GM21737 (cell line): ENCODE results near the gene FAM174B.

Experiments
- ATAC-seq: cut with Tn5 transposase; IDR thresholded peaks from one replicate; pipeline ENCODE4 v1.9.1; 2021; ENCODE audit warnings: mild to moderate bottlenecking, moderate library complexity; ENCODE audit not compliant: unreplicated experiment

Gene FAM174B

GRCh38 chr15:92602267-92602593, 53.3 kb downstream of the FAM174B start:
- ATAC-seq, result no peak

- ATAC-seq, result no peak
These were observed 53.8 kb downstream of the FAM174B start for GRCh38 chr15:92601592-92602266.

GRCh38 chr15:92600856-92601255, 54.7 kb downstream of the FAM174B start:
- no peak for ATAC-seq

GRCh38 chr15:92599394-92599970, 56.1 kb downstream of the FAM174B start:
- no peak for ATAC-seq

GRCh38 chr15:92597548-92597947, 58.0 kb downstream of the FAM174B start:
- no peak for ATAC-seq

GRCh38 chr15:92596623-92597022, 59.0 kb downstream of the FAM174B start:
- no peak for ATAC-seq

GRCh38 chr15:92595506-92596381, 59.8 kb downstream of the FAM174B start:
- no peak for ATAC-seq

GRCh38 chr15:92591275-92591674, 64.3 kb downstream of the FAM174B start:
- ATAC-seq, result no peak

- ATAC-seq, result no peak
These were observed 68.6 kb downstream of the FAM174B start for GRCh38 chr15:92586966-92587365.

GRCh38 chr15:92586383-92586942, 69.1 kb downstream of the FAM174B start:
- ATAC-seq, result no peak

GRCh38 chr15:92584105-92584504, 71.5 kb downstream of the FAM174B start:
- ATAC-seq, result no peak

- ATAC-seq, result no peak
These were observed 72.2 kb downstream of the FAM174B start for GRCh38 chr15:92583096-92584034.

GRCh38 chr15:92582206-92582605, 73.4 kb downstream of the FAM174B start:
- ATAC-seq, result no peak

GRCh38 chr15:92580933-92581445, 74.6 kb downstream of the FAM174B start:
- ATAC-seq, result no peak

GRCh38 chr15:92580521-92580920, 75.1 kb downstream of the FAM174B start:
- ATAC-seq, result no peak

GRCh38 chr15:92579931-92580470, 75.6 kb downstream of the FAM174B start:
- ATAC-seq, result no peak

- ATAC-seq, result no peak
These were observed 76.1 kb downstream of the FAM174B start for GRCh38 chr15:92579486-92579885.

GRCh38 chr15:92578096-92578835, 77.3 kb downstream of the FAM174B start:
- ATAC-seq, result no peak

- no peak for ATAC-seq
These were observed 78.9 kb downstream of the FAM174B start for GRCh38 chr15:92576597-92577200.
